Stimulated activated effector memory CD8-positive, alpha-beta T cell treated with anti-CD3 and anti-CD28 coated beads, Interleukin-12 subunit alpha, Interleukin-12 subunit beta, amount 100 ng/mL, for 72 hours (primary cell): ENCODE data around the gene IDI2.
"Not testable (repeated sequence)": the region's sequence is repeated elsewhere in the genome, so short reads cannot be mapped to it uniquely, and the experiment has no call there.

ENCODE experiments used
- ATAC-seq: fragments of 150-1000 bp; cut with Tn5 transposase; 2 replicates; pipeline ENCODE4 v1.10.0; 2021
- DNase-seq, 2 donors: peaks; one replicate each; pipeline ENCODE4 v3.0.0; 2021 to 2022; ENCODE audit warnings: low spot score in 2 of 2
- H3K27ac Mint-ChIP-seq: one replicate; pipeline ENCODE4 v1.8.0; 2022; ENCODE audit warnings: mild to moderate bottlenecking, mixed read lengths
- H3K36me3 Mint-ChIP-seq: one replicate; pipeline ENCODE4 v1.8.0; 2022; ENCODE audit warnings: mild to moderate bottlenecking, mixed read lengths
- H3K4me1 Mint-ChIP-seq: one replicate; pipeline ENCODE4 v1.8.0; 2022; ENCODE audit warnings: mixed read lengths
- H3K4me3 Mint-ChIP-seq: one replicate; pipeline ENCODE4 v1.8.0; 2022; ENCODE audit warnings: mild to moderate bottlenecking, mixed read lengths
- H3K9me3 Mint-ChIP-seq: one replicate; pipeline ENCODE4 v1.8.0; 2022; ENCODE audit warnings: mixed read lengths

IDI2 gene

DNA sequence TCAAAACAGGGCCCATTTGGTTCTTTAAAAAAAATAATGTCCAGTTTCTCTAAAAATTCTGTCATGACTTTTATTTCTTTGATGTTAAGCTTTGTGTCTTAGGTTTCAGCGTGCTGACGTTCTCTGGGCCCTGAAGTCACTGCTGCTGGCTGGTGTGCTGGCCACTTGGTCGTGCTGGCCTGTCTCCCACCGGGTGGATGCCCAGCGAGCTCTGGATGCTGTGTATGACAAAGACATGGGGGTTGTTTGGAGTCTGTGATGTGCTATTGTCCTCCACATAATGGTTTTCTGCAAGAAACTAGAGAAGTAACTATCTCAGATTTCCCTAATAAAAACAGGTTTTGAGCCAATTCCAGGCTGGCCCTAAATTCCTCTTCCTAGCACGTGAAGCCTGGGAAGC, 9.5 kb upstream of the IDI2 start:
- no peak overlapping the region for H3K4me3 Mint-ChIP-seq
- no peak for ATAC-seq
- no peak for DNase-seq
- H3K27ac Mint-ChIP-seq, result no peak overlapping the region
- H3K4me1 Mint-ChIP-seq, result peaks cover 21% of the 10 kb centered on the region
- H3K9me3 Mint-ChIP-seq, result no peaks in the 10 kb centered on the region
- H3K36me3 Mint-ChIP-seq, result peaks cover 31% of the 10 kb centered on the region

DNA sequence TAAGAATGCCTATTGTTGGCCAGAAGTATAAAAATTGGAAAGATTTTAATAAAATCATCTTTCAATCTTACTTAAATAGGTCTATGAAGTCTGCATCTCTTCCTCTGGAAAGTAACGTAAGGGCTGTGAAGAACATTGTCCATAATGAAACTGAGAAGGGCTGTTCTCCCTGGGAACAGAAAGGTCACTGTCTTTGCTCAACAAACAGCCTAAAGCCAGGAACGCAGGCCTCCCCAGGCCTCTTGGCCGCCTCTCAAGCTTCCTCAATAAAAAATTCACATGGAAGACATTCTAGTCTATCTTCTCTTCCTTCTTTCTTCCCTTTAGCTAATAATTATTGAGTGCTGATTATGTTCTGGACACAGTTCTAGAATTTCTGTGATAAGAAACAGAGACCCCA, 9.1 kb upstream of the IDI2 start:
- H3K27ac Mint-ChIP-seq, result no peak overlapping the region
- ATAC-seq, result no peak
- H3K4me1 Mint-ChIP-seq, result peaks cover 18% of the 10 kb centered on the region
- H3K9me3 Mint-ChIP-seq, result no peaks in the 10 kb centered on the region
- H3K36me3 Mint-ChIP-seq, result peaks cover 27% of the 10 kb centered on the region
- no peak for DNase-seq
- H3K4me3 Mint-ChIP-seq, result no peak overlapping the region

DNA sequence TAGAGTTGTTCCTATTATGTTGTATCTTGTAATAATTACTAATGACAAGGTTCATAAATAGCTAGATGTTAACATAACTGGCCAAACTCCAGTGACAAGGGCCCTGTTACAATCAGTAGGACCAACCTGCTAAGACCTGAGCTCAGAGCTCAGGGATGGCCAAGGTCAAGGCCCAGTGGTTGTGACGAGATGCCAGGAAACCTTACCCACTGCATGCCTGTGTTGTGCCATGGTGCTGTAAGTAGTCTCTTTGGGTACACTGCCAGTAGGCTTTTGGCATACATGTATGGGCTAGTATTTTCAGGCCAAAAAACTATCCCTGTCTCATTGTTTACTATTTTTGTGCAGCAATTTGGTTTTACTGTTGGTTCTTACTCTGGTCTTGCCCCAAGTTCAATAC, 7.9 kb upstream of the IDI2 start:
- Mint-ChIP-seq H3K4me1 (peaks cover 18% of the 10 kb centered on the region), H3K9me3 (no peaks in the 10 kb centered on the region), H3K4me3 (no peak overlapping the region), H3K36me3 (peaks cover 19% of the 10 kb centered on the region), H3K27ac (no peak overlapping the region)
- no peak for ATAC-seq
- DNase-seq, result no peak

DNA sequence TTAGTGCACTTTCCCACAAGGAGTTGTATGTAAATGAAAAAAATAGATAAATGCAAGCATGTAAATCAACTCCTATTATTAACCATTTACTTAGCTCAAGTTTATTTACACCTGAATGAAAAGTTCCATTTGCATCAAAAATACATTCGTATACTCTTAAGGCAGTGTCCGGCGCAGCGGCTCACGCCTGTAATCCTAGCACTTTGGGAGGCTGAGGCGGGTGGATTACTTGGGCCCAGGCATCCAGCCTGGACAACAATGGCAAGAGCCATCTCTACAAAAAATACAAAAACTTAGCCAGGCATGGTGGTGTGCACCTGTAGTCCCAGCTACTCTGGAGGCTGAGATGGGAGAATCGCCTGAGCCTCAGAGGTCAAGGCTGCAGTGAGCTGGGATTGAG, 4.2 kb upstream of the IDI2 start:
- Mint-ChIP-seq H3K4me3 (no peak overlapping the region), H3K9me3 (no peaks in the 10 kb centered on the region), H3K36me3 (no peaks in the 10 kb centered on the region), H3K27ac (no peak overlapping the region), H3K4me1 (no peaks in the 10 kb centered on the region)
- DNase-seq (no peak), ATAC-seq (no peak)

DNA sequence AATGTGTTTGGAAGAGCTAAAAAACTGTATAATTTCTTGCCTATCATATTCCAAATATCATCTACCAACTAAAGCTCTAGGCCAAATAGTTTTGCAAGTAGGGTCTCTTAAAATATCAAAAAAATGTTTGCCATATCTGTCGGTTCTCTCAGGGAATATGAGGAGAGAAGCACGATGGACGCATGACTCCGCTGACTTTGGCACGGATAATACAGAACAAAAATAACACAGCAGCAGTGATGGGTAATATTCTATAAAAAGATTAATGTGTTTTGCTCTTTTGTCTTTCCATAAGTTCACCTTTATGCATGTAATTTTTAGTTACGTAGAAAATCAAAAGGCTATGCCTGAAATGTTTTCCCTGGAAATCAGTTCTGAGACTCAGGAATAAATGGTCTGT, 919 bp upstream of the IDI2 start:
- no peak overlapping the region for H3K4me3 Mint-ChIP-seq
- ATAC-seq (no peak), DNase-seq (no peak)
- no peak overlapping the region for H3K27ac Mint-ChIP-seq
- no peaks in the 10 kb centered on the region for H3K9me3 Mint-ChIP-seq
- no peaks in the 10 kb centered on the region for H3K36me3 Mint-ChIP-seq
- no peaks in the 10 kb centered on the region for H3K4me1 Mint-ChIP-seq

DNA sequence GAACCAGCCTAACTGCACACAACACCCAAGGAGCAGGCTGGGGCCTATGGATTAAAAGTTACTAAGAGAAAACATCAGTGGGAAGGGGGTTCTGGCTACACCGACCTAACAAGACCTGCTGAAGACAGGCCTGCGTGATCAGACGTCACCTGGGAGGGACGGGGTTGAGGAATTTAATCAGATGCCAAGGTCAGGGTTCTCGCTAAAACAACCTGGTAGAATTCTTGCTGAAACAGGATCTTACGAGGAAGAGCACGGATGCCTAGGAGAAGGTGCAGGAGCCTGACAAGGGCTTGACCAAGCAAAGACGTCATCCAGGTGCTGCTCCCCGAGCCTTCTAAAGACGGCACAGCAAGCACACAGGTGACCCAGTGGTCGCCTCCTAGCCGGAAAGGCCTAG, 1.6 kb downstream of the IDI2 start:
- no peaks in the 10 kb centered on the region for H3K9me3 Mint-ChIP-seq
- no peaks in the 10 kb centered on the region for H3K4me1 Mint-ChIP-seq
- H3K27ac Mint-ChIP-seq, result no peak overlapping the region
- DNase-seq (no peak), ATAC-seq (no peak)
- H3K36me3 Mint-ChIP-seq, result peaks cover 21% of the 10 kb centered on the region
- H3K4me3 Mint-ChIP-seq, result no peak overlapping the region

DNA sequence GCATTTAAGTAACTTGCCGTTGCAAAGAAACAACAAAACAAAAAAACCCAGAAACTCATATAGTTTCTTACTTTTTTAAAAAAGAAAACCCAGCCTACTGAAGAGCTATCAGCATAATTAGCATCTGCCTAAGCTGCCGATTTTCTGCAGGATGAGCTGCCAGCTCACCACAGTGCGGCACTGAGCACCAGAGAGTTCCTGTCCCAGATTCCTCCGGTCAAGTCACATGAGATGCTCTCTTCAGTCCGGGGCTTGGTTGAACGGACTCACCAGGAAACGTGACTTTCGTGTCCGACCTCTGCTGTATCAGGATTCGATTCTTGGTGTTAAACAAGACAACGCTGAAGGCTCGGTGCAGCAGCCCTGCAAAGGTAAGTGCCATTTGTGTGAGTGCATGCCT, 3.2 kb downstream of the IDI2 start:
- DNase-seq (no peak), ATAC-seq (no peak)
- H3K4me3 Mint-ChIP-seq, result no peak overlapping the region
- H3K4me1 Mint-ChIP-seq, result no peaks in the 10 kb centered on the region
- no peak overlapping the region for H3K27ac Mint-ChIP-seq
- H3K9me3 Mint-ChIP-seq, result no peaks in the 10 kb centered on the region
- peaks cover 38% of the 10 kb centered on the region for H3K36me3 Mint-ChIP-seq

DNA sequence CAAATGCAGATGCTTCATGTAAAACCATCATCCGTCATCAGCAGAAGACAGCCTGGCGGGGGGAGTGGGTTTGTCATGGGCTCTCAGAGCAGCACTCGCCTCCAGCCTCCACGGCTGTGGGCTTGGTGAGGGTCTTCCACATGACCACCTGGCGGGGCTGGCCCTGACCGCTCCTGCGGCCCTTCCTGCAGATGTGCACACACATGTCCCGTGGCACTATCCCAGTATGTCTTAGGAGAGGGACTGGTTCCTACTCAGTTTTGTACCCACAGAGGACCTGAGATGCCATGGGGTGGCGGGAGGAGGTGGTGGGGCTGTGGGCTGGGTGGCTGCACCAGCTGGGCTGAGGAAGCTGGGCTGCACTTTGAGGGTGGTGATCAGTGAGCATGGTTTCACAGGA, 4.7 kb downstream of the IDI2 start:
- Mint-ChIP-seq H3K27ac (no peak overlapping the region), H3K4me1 (no peaks in the 10 kb centered on the region), H3K36me3 (peaks cover 53% of the 10 kb centered on the region), H3K4me3 (no peak overlapping the region), H3K9me3 (no peaks in the 10 kb centered on the region)
- ATAC-seq, result no peak
- DNase-seq, result no peak

DNA sequence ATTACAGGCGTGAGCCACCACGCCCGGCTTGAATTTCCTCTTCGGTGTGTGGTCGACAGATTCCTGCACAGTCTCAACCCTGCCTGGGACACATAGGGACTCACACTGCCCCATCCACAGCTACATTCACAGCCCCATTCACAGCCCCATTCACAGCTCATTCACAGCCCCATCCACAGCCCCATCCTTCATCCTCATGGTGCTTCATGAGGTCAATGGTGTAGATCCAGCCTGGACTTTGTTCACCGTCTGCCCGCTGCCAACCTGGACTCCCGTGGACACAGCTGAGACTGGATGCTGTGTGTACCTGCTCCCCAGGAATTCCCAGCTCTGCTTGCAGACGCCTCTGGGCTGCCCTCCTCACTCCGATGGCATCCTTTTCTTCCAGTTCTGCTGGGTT, 5.2 kb downstream of the IDI2 start:
- Mint-ChIP-seq H3K36me3 (peaks cover 57% of the 10 kb centered on the region), H3K27ac (peak overlapping the region; percentile 52)

DNA sequence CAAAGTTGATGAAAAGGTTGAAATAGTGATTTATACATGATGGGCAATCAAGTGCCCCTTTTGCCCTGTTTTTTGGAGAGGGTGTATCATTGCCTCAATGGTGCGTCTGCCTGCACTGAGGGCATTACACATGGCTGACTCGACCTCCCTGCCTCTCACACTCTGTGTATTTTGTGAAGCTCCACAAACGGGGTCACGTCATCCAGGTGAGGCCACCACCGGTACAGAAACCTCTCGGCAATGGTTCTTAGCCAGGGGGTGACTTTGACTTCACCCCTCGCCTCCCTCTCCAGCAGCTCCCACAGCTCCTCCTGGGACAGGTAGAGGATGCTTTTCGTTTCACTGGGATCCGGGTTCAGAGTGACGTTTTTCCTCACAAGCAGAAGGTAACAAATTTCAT, 6.3 kb downstream of the IDI2 start:
- H3K4me1 Mint-ChIP-seq, result no peaks in the 10 kb centered on the region
- no peak for ATAC-seq
- no peak overlapping the region for H3K4me3 Mint-ChIP-seq
- no peak overlapping the region for H3K27ac Mint-ChIP-seq
- H3K9me3 Mint-ChIP-seq, result no peaks in the 10 kb centered on the region
- H3K36me3 Mint-ChIP-seq, result peaks cover 66% of the 10 kb centered on the region
- no peak for DNase-seq

More for the DNA sequence above, 5.2 kb downstream of the IDI2 start:
- DNase-seq (no peak), ATAC-seq (no peak)
- no peaks in the 10 kb centered on the region for H3K9me3 Mint-ChIP-seq
- H3K4me3 Mint-ChIP-seq, result no peak overlapping the region
- H3K4me1 Mint-ChIP-seq, result no peaks in the 10 kb centered on the region

DNA sequence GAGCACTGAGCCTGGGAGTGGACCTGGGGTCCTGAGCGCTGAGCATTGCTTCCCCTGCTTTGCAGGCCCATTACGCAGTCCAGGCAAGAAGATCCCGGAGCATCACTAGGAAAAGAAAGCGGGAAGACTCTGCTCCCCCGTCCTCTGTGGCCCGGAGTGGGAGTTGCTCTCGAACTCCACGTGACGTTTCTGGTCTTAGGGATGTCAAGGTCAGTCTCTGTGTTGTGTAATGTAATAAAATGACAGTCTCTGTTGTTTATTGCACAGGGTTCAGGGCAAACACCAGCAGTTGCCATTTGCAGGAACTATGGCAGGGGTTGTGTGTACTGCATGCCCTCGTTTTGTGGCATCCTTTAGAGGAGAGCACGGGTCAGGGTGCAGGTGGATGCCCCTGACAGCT, 10.0 kb downstream of the IDI2 start:
- DNase-seq, result no peak
- no peak overlapping the region for H3K4me3 Mint-ChIP-seq
- H3K4me1 Mint-ChIP-seq, result no peaks in the 10 kb centered on the region
- H3K36me3 Mint-ChIP-seq, result peaks cover 98% of the 10 kb centered on the region
- H3K9me3 Mint-ChIP-seq, result no peaks in the 10 kb centered on the region
- no peak for ATAC-seq
- no peak overlapping the region for H3K27ac Mint-ChIP-seq

DNA sequence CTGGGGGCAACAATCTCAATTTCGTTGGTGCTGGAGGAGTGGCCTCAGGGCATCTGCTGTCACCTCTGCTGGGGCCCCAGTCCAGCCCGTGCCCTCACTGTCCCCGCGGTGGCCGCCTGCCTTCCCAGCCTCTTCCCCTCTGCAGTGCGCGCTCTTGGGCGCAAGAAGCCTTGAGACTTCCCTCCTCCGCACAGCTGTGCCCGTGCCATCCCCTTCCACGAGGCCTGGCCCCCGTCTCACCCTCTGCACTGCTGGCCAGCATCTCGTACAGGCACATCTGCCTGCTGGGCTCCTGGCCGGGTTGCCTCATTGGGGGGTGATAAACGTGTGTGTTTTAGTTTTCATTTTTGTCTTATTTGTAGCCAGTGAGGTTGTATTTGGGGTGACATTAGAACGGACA, 14.0 kb downstream of the IDI2 start:
- DNase-seq (no peak), ATAC-seq (no peak)
- Mint-ChIP-seq H3K9me3 (no peaks in the 10 kb centered on the region), H3K4me1 (no peaks in the 10 kb centered on the region), H3K4me3 (no peak overlapping the region), H3K27ac (no peak overlapping the region), H3K36me3 (peaks cover 98% of the 10 kb centered on the region)

DNA sequence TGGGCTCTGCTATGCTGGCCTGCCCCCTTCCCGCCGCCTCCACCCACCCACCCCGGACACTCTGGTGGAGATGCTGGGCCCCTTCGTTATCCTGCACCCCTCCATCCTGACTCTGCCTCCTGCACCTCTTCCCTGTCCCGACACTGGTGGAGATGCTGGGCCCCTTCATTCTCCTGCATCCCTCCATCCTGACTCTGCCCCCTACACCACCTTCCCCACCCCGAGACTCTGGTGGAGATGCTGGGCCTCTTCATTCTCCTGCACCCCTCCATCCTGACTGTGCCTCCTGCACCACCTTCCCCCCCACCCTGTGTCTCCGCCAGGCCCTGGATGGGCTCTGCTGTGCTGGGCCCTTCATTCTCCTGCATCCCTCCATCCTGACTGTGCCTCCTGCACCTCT, 15.0 kb downstream of the IDI2 start:
- ATAC-seq (no peak), DNase-seq (no peak)
- Mint-ChIP-seq H3K4me1 (no peaks in the 10 kb centered on the region), H3K9me3 (no peaks in the 10 kb centered on the region), H3K36me3 (peaks cover 98% of the 10 kb centered on the region), H3K27ac (peak overlapping the region; percentile 67), H3K4me3 (no peak overlapping the region)

DNA sequence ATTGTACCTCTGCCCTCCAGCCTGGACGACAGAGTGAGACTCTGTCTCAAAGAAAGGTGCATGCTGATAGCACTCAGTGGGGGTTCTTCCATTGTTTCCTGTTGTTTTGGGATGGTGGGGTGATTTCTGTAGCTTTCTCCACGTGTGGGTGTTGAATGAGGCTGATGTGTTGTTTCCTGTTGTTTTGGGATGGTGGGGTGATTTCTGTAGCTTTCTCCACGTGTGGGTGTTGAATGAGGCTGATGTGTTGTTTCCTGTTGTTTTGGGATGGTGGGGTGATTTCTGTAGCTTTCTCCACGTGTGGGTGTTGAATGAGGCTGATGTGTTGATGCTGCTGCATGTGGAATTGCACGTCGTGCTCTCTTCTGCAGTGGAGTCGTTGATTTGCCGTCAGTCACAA, 15.7 kb downstream of the IDI2 start:
- not testable (repeated sequence) for H3K9me3 Mint-ChIP-seq, ATAC-seq, H3K4me3 Mint-ChIP-seq, DNase-seq, H3K4me1 Mint-ChIP-seq, H3K27ac Mint-ChIP-seq
- H3K36me3 Mint-ChIP-seq, result peaks cover 100% of the 10 kb centered on the region

DNA sequence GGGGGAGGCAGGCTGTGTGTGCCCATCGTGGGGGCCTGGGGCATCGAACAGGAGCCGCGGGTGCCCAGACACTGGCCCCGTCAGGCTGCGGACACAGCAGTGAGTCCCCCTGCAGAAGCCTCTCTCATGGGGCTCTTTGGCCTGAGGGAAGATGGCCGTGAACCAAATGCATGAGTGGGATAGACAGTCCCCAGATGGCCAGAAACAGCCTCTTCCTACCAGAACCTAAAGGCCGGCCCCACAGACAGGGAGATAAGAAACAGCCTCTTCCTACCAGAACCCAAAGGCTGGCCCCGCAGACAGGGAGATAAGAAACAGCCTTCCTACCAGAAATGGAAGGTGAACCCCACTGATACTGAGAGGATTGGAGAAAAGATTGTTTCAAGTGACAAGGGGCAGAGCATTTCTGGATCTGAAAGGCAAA, 16.6 kb downstream of the IDI2 start:
- Mint-ChIP-seq H3K36me3 (peaks cover 100% of the 10 kb centered on the region), H3K4me1 (no peaks in the 10 kb centered on the region), H3K9me3 (no peaks in the 10 kb centered on the region), H3K27ac (no peak overlapping the region), H3K4me3 (no peak overlapping the region)
- ATAC-seq (no peak), DNase-seq (no peak)

DNA sequence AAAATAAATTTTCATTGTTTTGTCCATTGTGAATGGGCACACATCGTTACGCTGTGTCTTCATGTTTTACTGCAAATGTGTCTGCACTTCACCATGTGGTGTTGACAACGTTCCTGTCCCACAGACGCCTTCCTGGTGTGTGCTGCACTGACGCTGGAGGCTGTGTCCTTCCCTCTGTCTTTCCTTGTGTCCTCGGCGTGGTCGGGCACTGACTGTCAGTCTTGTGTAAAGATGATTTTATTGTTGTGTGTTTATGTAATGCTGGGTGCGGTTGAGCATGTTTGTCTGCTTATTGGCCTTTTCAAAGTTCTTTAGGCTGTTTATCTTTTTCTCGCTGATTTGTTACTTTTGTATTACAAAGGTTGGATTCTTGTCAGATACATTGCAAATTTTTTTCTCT, 18.1 kb downstream of the IDI2 start:
- Mint-ChIP-seq H3K27ac (no peak overlapping the region), H3K36me3 (peaks cover 100% of the 10 kb centered on the region), H3K4me3 (no peak overlapping the region), H3K9me3 (no peaks in the 10 kb centered on the region), H3K4me1 (no peaks in the 10 kb centered on the region)
- no peak for DNase-seq
- ATAC-seq, result no peak

DNA sequence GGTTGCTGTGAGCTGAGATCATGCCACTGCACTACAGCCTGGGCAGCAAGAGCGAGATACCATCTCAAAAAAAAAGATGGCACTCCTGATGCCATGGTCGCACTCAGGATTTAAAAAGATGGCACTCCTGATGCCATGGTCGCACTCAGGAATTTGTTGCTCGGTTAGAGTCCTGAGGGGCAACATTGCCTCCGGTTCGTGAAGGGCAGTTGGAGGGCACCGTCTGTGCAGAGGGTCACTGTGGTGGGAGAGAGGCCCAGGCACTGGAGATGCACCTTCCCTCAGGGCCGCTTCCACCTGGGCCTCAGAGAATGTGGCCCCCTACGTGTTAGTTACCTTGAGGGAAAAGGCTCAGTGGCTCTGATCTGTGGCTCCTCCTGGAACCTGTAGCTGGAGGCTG, 19.1 kb downstream of the IDI2 start:
- no peaks in the 10 kb centered on the region for H3K4me1 Mint-ChIP-seq
- H3K9me3 Mint-ChIP-seq, result no peaks in the 10 kb centered on the region
- DNase-seq (no peak), ATAC-seq (no peak)
- peaks cover 100% of the 10 kb centered on the region for H3K36me3 Mint-ChIP-seq
- H3K4me3 Mint-ChIP-seq, result no peak overlapping the region
- H3K27ac Mint-ChIP-seq, result no peak overlapping the region
